ENCODE results near the gene NMT1. TPM values are rescaled to one million over a fixed set of nuclear protein-coding genes. Genes with fewer than 3 reads are reported as not detected.

Gene NMT1
- total and polyA plus RNA-seq, 10 donors = 37.5 to 108 (median 63.9) TPM

GRCh38 chr17:45052052-45052772 lies 8.9 kb upstream of the NMT1 start:
- peaks cover 16 to 43% (median 30%) of the 10 kb centered on the region in 6 donors for H3K4me1 ChIP-seq
- intact Hi-C loops (cut with DNase I; ENCODE audit: low total_unique reads) = no loop called here
- WGBS, 5 donors = 7 to 19% (median 11%) methylated on average over 19 to 35 of the region's 36 CpGs
- DNase-seq = peak; percentile 85
- no peaks in the 10 kb centered on the region for H3K9me3 ChIP-seq
- H3K27ac ChIP-seq = peak overlapping the region; percentile 75 to 94 (median 88)
- H3K4me3 ChIP-seq = peak overlapping the region; percentile 47 to 83 (median 58)
- H3K27me3 ChIP-seq (replicated peaks in 1 of 7) = no peaks in the 10 kb centered on the region
- TF ChIP-seq POLR2AphosphoS5 (IDR thresholded peaks at IDR 0.05) (peak; percentile 44 to 67 (median 46)), POLR2A (IDR thresholded peaks at IDR 0.05) (no peak), CTCF (IDR thresholded peaks at IDR 0.05 in 8 of 11, conservative IDR thresholded peaks at IDR 0.05 in 3 of 11) (no peak)
- peaks cover 0 to 4% (median 0%) of the 10 kb centered on the region in 6 donors for H3K36me3 ChIP-seq

- intact Hi-C loops (cut with DNase I; ENCODE audit: low total_unique reads) = no loop called here
- Histone ChIP-seq H3K27ac (peak overlapping the region; percentile 78 to 97 (median 91)), H3K4me3 (peak overlapping the region; percentile 71 to 89 (median 80)), H3K36me3 (peaks cover 0 to 4% (median 0%) of the 10 kb centered on the region in 6 donors), H3K27me3 (replicated peaks in 1 of 7) (no peaks in the 10 kb centered on the region), H3K4me1 (peaks cover 29 to 65% (median 52%) of the 10 kb centered on the region in 6 donors), H3K9me3 (no peaks in the 10 kb centered on the region)
- no peak for DNase-seq
- no peak for TF ChIP-seq POLR2A (IDR thresholded peaks at IDR 0.05)
- 10 to 20% (median 13%) methylated on average over 15 of the region's 15 CpGs for WGBS, 5 donors
These were observed 728 bp upstream of the NMT1 start for GRCh38 chr17:45060382-45060796.

GRCh38 chr17:45061606-45062205 lies 589 bp downstream of the NMT1 start:
- no peak for DNase-seq
- Histone ChIP-seq H3K27me3 (replicated peaks in 1 of 7) (no peaks in the 10 kb centered on the region), H3K4me1 (peaks cover 36 to 78% (median 64%) of the 10 kb centered on the region in 6 donors), H3K9me3 (no peaks in the 10 kb centered on the region), H3K36me3 (peaks cover 0 to 7% (median 0%) of the 10 kb centered on the region in 6 donors), H3K27ac (peak overlapping the region; percentile 88 to 97 (median 91)), H3K4me3 (peak overlapping the region; percentile 71 to 89 (median 80))
- TF ChIP-seq POLR2AphosphoS5 (IDR thresholded peaks at IDR 0.05) (no peak), CTCF (IDR thresholded peaks at IDR 0.05 in 8 of 11, conservative IDR thresholded peaks at IDR 0.05 in 3 of 11) (no peak), POLR2A (IDR thresholded peaks at IDR 0.05) (no peak)
- WGBS, 5 donors = 12 to 14% (median 12%) methylated on average over 15 of the region's 15 CpGs
- intact Hi-C loops (cut with DNase I; ENCODE audit: low total_unique reads) = no loop called here

GRCh38 chr17:45063198-45063597 lies 2.1 kb downstream of the NMT1 start:
- peaks cover 0 to 19% (median 0%) of the 10 kb centered on the region in 6 donors for H3K36me3 ChIP-seq
- intact Hi-C loops (cut with DNase I; ENCODE audit: low total_unique reads) = no loop called here
- peak overlapping the region in 1 of 8 donors; percentile 17 for H3K4me3 ChIP-seq
- WGBS, 5 donors = 37 to 60% (median 53%) methylated on average over 1 of the region's 1 CpG; no CpG with 5 or more reads in 2 of the 5 donors
- H3K4me1 ChIP-seq = peaks cover 36 to 93% (median 71%) of the 10 kb centered on the region in 6 donors
- H3K27me3 ChIP-seq (replicated peaks in 1 of 7) = no peaks in the 10 kb centered on the region
- TF ChIP-seq POLR2A (IDR thresholded peaks at IDR 0.05) = no peak
- H3K9me3 ChIP-seq = no peaks in the 10 kb centered on the region
- no peak for DNase-seq
- H3K27ac ChIP-seq = peak overlapping the region in 6 of 8 donors; percentile 1 to 54 (median 43)

- TF ChIP-seq POLR2AphosphoS5 (IDR thresholded peaks at IDR 0.05) = no peak
- TF ChIP-seq CTCF (IDR thresholded peaks at IDR 0.05 in 8 of 11, conservative IDR thresholded peaks at IDR 0.05 in 3 of 11) = no peak
- no peak for TF ChIP-seq POLR2A (IDR thresholded peaks at IDR 0.05)
- Histone ChIP-seq H3K27me3 (replicated peaks in 1 of 7) (no peaks in the 10 kb centered on the region), H3K4me1 (peaks cover 18 to 89% (median 47%) of the 10 kb centered on the region in 6 donors), H3K27ac (peak overlapping the region in 1 of 8 donors; percentile 15), H3K4me3 (no peak overlapping the region), H3K9me3 (no peaks in the 10 kb centered on the region), H3K36me3 (peaks cover 0 to 61% (median 15%) of the 10 kb centered on the region in 6 donors)
- no peak for DNase-seq
- intact Hi-C loops (cut with DNase I; ENCODE audit: low total_unique reads) = no loop called here
- WGBS, 5 donors = 72 to 93% (median 86%) methylated on average over 2 of the region's 2 CpGs
These were observed 6.5 kb downstream of the NMT1 start for GRCh38 chr17:45067637-45068036.

Measured in spleen (tissue), 11 donors.